GM19238 (cell line): Measurements from ENCODE around the gene KLRF1.

Experiments
- DNase-seq: peaks from one replicate; pipeline ENCODE4 v3.0.0; 2011; ENCODE audit warnings: low spot score; ENCODE audit not compliant: insufficient read length

KLRF1 gene

DNA sequence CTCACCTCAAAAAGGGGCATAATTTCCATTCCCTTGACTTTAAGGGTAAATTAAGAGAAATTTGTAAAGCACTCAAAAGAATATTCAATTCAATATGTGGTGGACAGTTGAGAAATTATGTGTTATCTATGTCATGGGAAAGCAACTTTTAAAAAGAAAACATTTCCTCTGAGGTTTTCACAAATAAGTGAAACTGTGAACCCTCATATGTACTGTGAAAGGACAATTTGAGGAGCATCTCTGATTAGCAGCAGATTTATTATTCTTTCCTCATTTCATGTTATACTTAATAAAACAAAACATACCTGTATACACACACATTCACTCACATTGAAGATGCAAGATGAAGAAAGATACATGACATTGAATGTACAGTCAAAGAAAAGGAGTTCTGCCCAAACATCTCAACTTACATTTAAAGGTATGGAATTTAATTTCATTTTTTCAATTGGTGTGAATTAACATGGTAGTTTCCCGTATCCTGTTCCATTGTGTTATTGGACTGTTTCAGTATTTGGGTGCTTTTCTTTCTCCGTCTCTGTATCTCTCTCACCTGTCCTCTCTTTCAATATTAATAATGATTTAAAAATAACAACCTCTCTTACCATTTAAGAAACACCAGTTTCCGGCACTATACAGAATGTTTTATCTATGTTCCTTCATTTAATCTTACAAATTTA, at the start of gene KLRF1:
KLRF1 (plus strand) TSS at position 273 of the 680 bp plus-strand sequence; CDS start at position 337, 64 bp downstream.
- DNase-seq: no peak

GRCh38 chr12:9779209-9779608, 48.1 kb upstream of the KLRF1 start:
- no peak for DNase-seq

DNA sequence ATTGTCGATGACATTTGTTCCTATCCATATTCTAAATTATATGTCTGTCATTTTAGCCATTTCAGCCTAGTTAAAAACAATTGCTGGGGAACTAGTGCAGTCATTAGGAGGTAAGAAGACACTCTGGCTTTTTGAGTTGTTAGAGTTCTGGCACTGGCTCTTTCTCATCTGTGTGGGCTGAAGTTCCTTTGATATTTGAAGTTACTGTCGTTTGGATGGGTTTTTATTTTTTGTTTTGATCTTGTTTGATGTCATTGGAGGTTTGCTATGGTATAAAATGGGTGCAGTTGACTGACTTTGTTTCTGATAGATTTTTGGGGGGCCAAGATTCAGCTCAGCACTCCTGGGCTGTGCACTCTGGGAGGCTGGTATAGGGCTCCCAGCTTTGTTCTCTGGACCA, 45.9 kb upstream of the KLRF1 start:
- no peak for DNase-seq

- no peak for DNase-seq
Measured at GRCh38 chr12:9782547-9783382, 44.5 kb upstream of the KLRF1 start.

DNA sequence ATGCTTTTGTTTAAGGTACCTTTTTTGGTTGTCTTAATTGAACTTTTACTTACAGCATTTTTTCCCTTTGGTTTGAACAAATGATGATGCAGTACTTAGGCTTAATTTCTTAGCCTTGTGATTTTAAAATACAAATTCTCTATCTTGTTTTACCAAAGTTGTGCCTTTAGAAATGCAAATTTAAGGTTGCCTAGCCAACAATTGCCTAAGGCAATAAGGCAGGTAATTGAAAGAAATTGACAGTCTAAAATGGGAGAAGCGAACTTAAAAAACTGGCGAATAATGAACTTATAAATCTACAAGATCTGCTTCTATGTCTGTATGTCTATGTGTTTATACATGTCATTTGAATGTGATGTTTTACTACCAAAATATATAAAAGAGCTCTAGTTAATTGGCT, 43.0 kb upstream of the KLRF1 start:
- no peak for DNase-seq

- DNase-seq: no peak
Measured at GRCh38 chr12:9784816-9785215, 42.5 kb upstream of the KLRF1 start.

- no peak for DNase-seq
Measured at GRCh38 chr12:9786726-9787717, 40.3 kb upstream of the KLRF1 start.

DNA sequence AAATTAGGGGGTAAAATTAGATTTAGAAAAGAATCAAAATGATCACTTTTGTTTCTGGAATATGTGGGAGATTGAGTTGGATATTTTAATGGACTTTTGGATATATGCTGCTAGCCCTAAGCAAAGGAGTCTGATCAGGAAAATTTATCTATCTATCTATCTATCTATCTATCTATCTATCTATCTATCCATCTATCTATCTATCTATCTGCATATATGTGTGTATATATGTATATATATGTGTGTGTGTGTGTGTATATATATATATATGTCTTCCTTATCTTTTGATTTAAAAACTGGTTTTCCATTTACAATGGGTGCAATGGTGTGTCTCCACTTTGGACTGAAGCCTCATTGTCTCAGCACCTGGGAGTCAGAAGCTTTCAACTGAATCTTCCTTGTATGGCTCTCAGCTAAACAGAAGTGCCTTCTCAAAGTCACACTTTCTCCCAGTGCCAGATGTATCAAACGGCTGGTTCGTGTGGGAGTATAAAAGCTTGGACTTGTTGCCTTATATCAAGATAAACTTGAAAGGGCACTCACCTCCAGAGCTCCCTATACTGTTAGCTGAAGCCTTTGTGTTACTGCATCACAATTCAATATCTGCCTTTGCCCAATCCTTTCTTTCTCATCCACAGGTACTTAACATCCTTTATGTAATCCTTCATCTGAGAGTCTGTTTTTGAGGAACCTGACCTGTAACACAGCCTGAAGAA, 34.9 kb upstream of the KLRF1 start:
- DNase-seq: no peak

- DNase-seq: no peak
Measured at GRCh38 chr12:9792961-9793617, 34.2 kb upstream of the KLRF1 start.

GRCh38 chr12:9793779-9794395, 33.4 kb upstream of the KLRF1 start:
- DNase-seq: no peak

GRCh38 chr12:9794484-9795093, 32.7 kb upstream of the KLRF1 start:
- no peak for DNase-seq

- no peak for DNase-seq
Measured at GRCh38 chr12:9795945-9796344, 31.3 kb upstream of the KLRF1 start.

- DNase-seq: no peak
Measured at GRCh38 chr12:9796346-9796745, 30.9 kb upstream of the KLRF1 start.

- no peak for DNase-seq
Measured at GRCh38 chr12:9796971-9797370, 30.3 kb upstream of the KLRF1 start.

- no peak for DNase-seq
Measured at GRCh38 chr12:9797722-9798619, 29.3 kb upstream of the KLRF1 start.

GRCh38 chr12:9799961-9800360, 27.3 kb upstream of the KLRF1 start:
- DNase-seq: no peak

DNA sequence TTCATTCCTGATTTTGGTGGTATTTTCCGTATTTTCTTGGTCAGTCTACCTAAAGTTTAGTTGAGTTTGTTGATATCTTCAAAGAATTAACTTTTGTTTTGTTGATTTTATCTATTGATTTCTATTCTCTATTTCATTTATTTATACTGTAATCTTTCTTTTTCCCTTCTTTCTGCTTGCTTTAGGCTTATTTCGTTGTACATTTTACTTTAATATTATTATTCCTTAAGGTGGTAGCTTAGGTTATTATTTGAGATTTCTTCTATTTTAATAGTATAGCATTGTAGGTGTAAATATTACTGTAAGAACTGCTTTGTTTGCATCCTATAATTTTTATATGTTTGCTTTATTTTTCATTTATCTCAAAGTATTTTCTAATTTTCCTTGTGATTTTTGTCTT, 21.4 kb upstream of the KLRF1 start:
- no peak for DNase-seq

DNA sequence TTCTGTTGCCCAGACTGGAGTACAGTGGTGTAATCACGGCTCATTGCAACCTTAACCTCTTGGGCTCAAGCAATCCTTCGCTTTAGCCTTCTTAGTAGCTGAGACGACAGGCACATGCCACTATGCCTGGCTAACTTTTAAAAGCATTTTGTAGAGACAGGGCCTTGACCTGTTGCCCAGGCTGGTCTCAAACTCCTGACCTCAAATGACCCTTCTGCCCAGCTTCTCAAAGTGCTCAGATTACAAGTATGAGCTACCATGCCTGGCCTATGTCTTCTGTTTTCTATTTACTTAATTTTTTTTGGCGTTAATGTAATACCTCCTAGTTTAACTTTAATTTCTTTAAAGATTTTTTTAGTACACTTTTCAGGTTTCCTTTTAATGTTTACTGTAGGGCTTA, 20.6 kb upstream of the KLRF1 start:
- no peak for DNase-seq

GRCh38 chr12:9808504-9808903, 18.8 kb upstream of the KLRF1 start:
- no peak for DNase-seq
